WI38 (cell line): ENCODE results near the gene KLC1.

Experiments used
- H3K4me3 ChIP-seq: 2 replicates; pipeline ENCODE4 v1.5.1; 2011; ENCODE audit warnings: low read depth, mild to moderate bottlenecking, control low read depth, low read length
- TF ChIP-seq, protein P1 (sequence below): IDR thresholded peaks from 2 replicates; pipeline ENCODE4 v1.5.1; 2012; ENCODE audit warnings: low read depth, mild to moderate bottlenecking, control low read depth, low read length

The KLC1 gene

DNA sequence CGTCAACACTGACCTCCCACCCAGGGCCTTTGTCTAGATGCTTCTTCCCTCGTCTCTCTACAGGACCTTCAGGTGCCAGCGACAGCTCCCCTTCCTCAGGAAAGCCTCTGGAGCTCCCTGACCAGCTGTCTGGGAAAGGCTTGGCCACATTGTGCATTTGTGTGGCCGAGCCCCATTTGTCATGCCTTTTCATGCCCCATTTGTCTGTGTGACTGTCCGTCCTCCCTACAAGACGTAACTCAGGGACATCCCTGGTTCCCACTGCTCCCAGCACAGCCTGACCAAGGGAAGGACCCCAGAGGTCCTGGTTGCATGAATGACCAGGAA lies 110.4 kb downstream of the KLC1 start:
- TF ChIP-seq, protein P1, sequence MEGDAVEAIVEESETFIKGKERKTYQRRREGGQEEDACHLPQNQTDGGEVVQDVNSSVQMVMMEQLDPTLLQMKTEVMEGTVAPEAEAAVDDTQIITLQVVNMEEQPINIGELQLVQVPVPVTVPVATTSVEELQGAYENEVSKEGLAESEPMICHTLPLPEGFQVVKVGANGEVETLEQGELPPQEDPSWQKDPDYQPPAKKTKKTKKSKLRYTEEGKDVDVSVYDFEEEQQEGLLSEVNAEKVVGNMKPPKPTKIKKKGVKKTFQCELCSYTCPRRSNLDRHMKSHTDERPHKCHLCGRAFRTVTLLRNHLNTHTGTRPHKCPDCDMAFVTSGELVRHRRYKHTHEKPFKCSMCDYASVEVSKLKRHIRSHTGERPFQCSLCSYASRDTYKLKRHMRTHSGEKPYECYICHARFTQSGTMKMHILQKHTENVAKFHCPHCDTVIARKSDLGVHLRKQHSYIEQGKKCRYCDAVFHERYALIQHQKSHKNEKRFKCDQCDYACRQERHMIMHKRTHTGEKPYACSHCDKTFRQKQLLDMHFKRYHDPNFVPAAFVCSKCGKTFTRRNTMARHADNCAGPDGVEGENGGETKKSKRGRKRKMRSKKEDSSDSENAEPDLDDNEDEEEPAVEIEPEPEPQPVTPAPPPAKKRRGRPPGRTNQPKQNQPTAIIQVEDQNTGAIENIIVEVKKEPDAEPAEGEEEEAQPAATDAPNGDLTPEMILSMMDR, result no peak
- H3K4me3 ChIP-seq, result no peak overlapping the region

DNA sequence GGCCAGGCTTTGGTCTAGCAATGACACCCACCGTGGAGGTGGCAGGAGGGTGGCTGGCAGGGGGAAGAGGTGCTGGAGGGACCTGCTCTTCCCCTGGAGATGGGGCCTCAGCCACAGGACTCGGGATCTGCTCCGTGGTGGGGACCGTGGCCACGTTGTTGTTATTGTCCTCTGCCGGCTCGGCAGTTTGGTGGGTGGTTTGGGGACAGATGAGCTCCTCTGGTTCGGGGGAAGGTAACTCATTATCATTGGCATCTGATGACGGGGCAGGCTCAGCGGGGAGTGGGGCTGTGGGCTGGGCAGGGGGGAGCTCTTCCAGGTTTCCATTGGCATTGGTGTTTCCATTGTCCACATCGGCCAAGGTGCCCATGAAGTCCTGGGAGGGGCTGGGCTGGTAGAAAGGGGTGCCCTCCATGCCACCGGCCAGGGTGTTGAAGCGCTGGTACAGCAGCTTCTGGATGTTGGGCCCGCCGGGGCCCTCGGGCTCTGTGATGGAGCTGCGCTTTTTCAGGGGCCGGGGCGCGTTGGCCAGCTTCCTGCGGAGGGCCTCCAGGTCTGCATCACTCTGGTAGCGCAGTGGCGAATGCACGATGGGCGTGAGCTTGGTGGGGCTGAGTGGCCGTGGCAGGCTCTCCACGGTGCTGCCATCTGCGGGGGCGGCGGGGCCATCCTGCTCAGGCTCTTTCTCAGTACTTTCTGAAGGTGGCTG lies 110.9 kb downstream of the KLC1 start:
- no peak overlapping the region for H3K4me3 ChIP-seq
- TF ChIP-seq, protein P1, result no peak

DNA sequence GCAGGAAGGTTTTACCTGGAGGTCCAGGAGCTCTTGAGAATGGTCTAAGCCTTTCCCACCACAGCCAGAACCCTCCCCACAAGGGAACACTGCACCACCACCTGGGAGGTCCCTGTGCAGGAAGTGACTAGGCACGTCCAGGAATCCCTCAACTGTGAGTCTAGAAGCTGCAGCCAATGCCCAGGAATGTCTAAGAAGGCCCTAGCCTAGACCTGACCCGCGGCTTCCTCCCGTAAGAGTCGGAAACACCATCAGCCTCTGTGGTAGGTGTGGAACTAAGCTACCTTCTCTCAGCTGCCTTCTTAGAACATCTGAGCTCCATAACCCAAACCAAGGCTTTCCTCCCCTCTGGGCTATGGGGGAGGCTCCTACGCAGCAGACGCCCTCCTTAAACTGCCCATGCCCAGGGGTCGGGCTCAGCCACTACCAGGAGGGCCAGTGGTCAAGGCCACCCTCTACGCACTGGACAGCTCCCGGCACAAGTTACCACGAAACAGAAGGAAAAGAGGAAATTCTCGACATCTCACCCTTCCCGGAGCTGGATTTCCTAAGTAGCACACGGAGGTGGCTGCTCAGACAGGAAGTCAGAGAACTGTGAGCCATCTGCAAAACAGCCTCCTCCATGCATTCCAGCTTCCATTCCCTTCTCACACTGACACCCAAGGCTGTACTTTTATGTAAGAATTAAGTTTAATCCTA lies 112.1 kb downstream of the KLC1 start:
- no peak overlapping the region for H3K4me3 ChIP-seq

DNA sequence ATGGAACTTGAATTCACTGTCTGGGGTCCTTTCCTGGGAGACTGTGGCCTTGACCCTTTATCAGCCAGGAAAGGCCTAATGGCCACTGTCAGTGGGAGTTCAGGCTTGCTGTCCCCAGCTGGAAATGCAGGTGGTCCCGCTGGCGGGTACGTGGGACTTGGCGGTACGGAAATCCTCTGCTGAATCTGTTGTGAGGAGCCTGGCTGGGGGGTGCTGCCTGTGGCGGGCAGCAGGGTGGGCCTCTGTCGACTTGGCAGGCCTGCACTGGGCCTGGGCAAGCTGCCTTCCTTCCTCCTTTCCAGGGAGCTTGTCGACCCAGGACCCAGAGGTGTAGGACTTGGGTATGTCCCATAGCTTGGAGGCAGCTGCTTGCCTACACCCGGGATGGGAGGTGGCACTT lies 112.9 kb downstream of the KLC1 start:
- H3K4me3 ChIP-seq, result no peak overlapping the region
- TF ChIP-seq, protein P1, result no peak

More for the DNA sequence above, 112.1 kb downstream of the KLC1 start:
- TF ChIP-seq, protein P1, result no peak

DNA sequence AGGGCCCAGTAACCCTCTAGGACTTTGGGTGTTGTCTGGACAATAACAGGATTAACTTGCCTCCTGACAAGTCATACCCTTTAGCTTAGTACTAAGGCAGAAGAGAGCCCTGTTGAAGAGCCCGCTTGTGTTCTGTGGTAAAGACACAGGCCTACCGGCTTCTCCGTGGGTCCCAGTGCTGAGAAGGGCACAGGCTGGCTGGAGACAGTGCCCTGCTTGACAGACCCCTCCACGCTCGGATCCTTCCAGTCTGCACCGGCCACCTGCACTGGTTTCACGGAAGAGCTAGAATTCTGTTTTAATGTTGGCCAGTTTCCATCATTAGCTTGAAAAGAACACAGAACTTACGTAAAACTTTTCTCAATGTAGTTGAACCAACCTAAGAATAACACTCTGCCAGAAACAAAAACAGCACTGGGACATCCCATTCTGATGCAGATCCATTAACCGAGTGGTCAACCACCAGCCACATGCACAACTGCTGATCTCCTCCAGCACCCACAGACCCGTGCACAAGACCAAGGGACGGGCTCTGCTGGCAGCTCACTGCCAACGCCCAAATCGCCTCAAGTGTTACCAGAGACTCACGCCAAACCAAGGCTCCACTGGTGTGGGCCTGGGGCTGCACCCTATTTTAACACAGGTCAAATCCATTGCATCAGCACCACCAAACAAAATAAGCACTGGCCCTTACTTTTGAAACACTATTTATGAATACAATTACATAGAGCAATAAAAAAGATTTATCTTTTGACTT lies 113.7 kb downstream of the KLC1 start:
- H3K4me3 ChIP-seq, result no peak overlapping the region
- TF ChIP-seq, protein P1, result no peak

DNA sequence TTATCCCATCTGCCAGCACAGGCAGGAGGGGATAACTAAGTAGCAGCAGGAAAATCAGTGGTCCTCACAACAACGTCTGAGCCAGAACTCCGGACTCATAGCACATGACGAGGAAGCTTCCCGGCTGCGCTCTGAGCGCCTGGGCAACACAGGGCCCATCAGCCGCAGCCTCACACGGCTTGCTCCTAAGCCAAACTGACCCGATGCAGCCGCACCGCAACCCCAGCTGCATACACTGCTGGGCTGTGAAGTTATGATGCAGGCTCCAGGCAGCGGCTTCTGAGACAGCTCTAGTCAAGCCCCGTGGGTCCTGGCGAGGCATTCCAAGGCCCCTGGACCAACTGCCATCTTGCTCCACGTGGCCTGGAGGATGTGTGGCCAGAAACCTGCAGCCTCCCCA lies 114.7 kb downstream of the KLC1 start:
- no peak overlapping the region for H3K4me3 ChIP-seq
- TF ChIP-seq, protein P1, result no peak
